CD14-positive monocyte (primary cell): ENCODE data around the gene DCLK1. TPM values are rescaled to one million over a fixed set of nuclear protein-coding genes. Genes with fewer than 3 reads are reported as not detected.

Experiments
- DNase-seq, 3 donors: peaks; one replicate each; pipeline ENCODE4 v3.0.0-alpha.2; 2011 to 2022
- H2AFZ ChIP-seq: 2 replicates; pipeline ENCODE4 v1.6.0; 2012; ENCODE audit warnings: mild to moderate bottlenecking, low read depth, low read length, inconsistent platforms; ENCODE audit not compliant: insufficient read depth, poor library complexity, severe bottlenecking
- H3K27ac ChIP-seq, 2 donors: 1 replicate in 1 of 2; 2 replicates in 1 of 2; pipeline ENCODE4 v1.5.1; 2012 to 2013; ENCODE audit warnings: low read length in 2 of 2, control low read depth in 1 of 2, inconsistent platforms in 1 of 2, low read depth in 1 of 2, mild to moderate bottlenecking in 1 of 2
- H3K27me3 ChIP-seq, 2 donors: one replicate each; pipeline versions ENCODE4 v1.6.0 to v1.6.1; 2011 to 2013; ENCODE audit warnings: low read length in 2 of 2; ENCODE audit not compliant: control insufficient read depth in 2 of 2, insufficient read depth in 2 of 2
- H3K36me3 ChIP-seq, 2 donors: replicated peaks in 1 of 2; 1 replicate in 1 of 2; 2 replicates in 1 of 2; pipeline versions ENCODE4 v1.5.1 to v1.6.1; 2012 to 2013; ENCODE audit warnings: low read length in 2 of 2, control low read depth in 1 of 2, inconsistent platforms in 1 of 2, mild to moderate bottlenecking in 1 of 2; ENCODE audit not compliant: insufficient read depth in 2 of 2, control insufficient read depth in 1 of 2
- H3K4me1 ChIP-seq, 2 donors: 1 replicate in 1 of 2; 2 replicates in 1 of 2; pipeline versions ENCODE4 v1.5.1 to v1.6.1; 2012 to 2013; ENCODE audit warnings: low read length in 2 of 2, control low read depth in 1 of 2, inconsistent platforms in 1 of 2, mild to moderate bottlenecking in 1 of 2, moderate library complexity in 1 of 2; ENCODE audit not compliant: insufficient read depth in 2 of 2, control insufficient read depth in 1 of 2
- H3K4me2 ChIP-seq: replicated peaks from 2 replicates; pipeline ENCODE3; 2012; ENCODE audit warnings: low read length, moderate library complexity, mild to moderate bottlenecking; ENCODE audit not compliant: poor library complexity, severe bottlenecking; ENCODE audit errors: extremely low read depth
- H3K4me3 ChIP-seq, 3 experiments: fragments of 200-600 bp in 1 of 3; sonication (generic) in 1 of 3; replicated peaks in 1 of 3; 1 replicate in 2 of 3; 2 replicates in 1 of 3; pipeline ENCODE4 v1.5.1; 2011 to 2013; ENCODE audit warnings: low read length in 3 of 3, mild to moderate bottlenecking in 3 of 3, control low read depth in 2 of 3, low read depth in 2 of 3, inconsistent platforms in 1 of 3, moderate library complexity in 1 of 3
- H3K79me2 ChIP-seq: 2 replicates; pipeline ENCODE4 v1.6.0; 2012; ENCODE audit warnings: mild to moderate bottlenecking, control low read depth, inconsistent platforms, low read length, moderate library complexity; ENCODE audit not compliant: insufficient read depth
- H3K9ac ChIP-seq: 2 replicates; pipeline ENCODE4 v1.6.0; 2017; ENCODE audit warnings: low read length, mild to moderate bottlenecking; ENCODE audit not compliant: insufficient read depth, poor library complexity, severe bottlenecking
- H3K9me3 ChIP-seq, 2 donors: replicated peaks in 1 of 2; 1 replicate in 1 of 2; 2 replicates in 1 of 2; pipeline versions ENCODE4 v1.5.1 to v1.6.1; 2012 to 2013; ENCODE audit warnings: low read length in 2 of 2, control low read depth in 1 of 2; ENCODE audit not compliant: control insufficient read depth in 1 of 2, insufficient read depth in 1 of 2
- H4K20me1 ChIP-seq: 2 replicates; pipeline ENCODE4 v1.6.0; 2012; ENCODE audit warnings: mild to moderate bottlenecking, low read length, control low read depth, moderate library complexity; ENCODE audit not compliant: insufficient read depth
- H3K27ac Mint-ChIP-seq, 7 donors: one replicate each; pipeline ENCODE4 v1.8.0; 2020; ENCODE audit warnings: mild to moderate bottlenecking in 7 of 7, mixed read lengths in 7 of 7, moderate library complexity in 6 of 7, inconsistent platforms in 2 of 7
- H3K27me3 Mint-ChIP-seq, 3 donors: one replicate each; pipeline ENCODE4 v1.8.0; 2021 to 2022; ENCODE audit warnings: low read depth in 3 of 3, mild to moderate bottlenecking in 3 of 3, mixed read lengths in 3 of 3, moderate library complexity in 3 of 3, inconsistent platforms in 1 of 3
- H3K36me3 Mint-ChIP-seq, 2 donors: one replicate each; pipeline ENCODE4 v1.8.0; 2020; ENCODE audit warnings: mixed read lengths in 2 of 2, inconsistent platforms in 1 of 2, mild to moderate bottlenecking in 1 of 2
- H3K4me1 Mint-ChIP-seq: one replicate; pipeline ENCODE4 v1.8.0; 2020; ENCODE audit warnings: mild to moderate bottlenecking, mixed read lengths
- H3K4me3 Mint-ChIP-seq, 2 donors: one replicate each; pipeline ENCODE4 v1.8.0; 2020; ENCODE audit warnings: mild to moderate bottlenecking in 2 of 2, mixed read lengths in 2 of 2, moderate library complexity in 1 of 2
- H3K9me3 Mint-ChIP-seq, 7 donors: one replicate each; pipeline ENCODE4 v1.8.0; 2020 to 2022; ENCODE audit warnings: mixed read lengths in 7 of 7, mild to moderate bottlenecking in 6 of 7, moderate library complexity in 6 of 7, inconsistent platforms in 2 of 7
- CTCF ChIP-seq: fragments of 200-600 bp; IDR thresholded peaks from one replicate; pipeline ENCODE4 v1.8.0; 2022; ENCODE audit warnings: antibody characterized with exemption, mild to moderate bottlenecking
- WGBS: methylation state at CpG from one replicate; pipeline ENCODE4 v1.1.5; 2013; ENCODE audit warnings: missing lambda C conversion rate; ENCODE audit not compliant: insufficient coverage; 5-methylcytosine and 5-hydroxymethylcytosine counted together
- intact Hi-C, 2 donors: fragments of 100-400 bp; cut with micrococcal nuclease; formaldehyde crosslinking; loops; one replicate each; pipeline versions ENCODE4 v1.15.0 to v1.15.1; 2023
- polyA plus RNA-seq, 3 donors: library from polyadenylated mRNA; depleted of rRNA in 1 of 3; unstranded in 2 of 3; stranded (reverse) in 1 of 3; fragments of 300-500 nt in 2 of 3; fragments of >200 nt in 1 of 3; fragmentation: Illumina TruSeq in 2 of 3; gene quantifications; 1 replicate in 2 of 3; 2 replicates in 1 of 3; pipeline ENCODE4 v1.2.3, GENCODE V29; 2012 to 2021

Gene DCLK1
- polyA plus RNA-seq, 3 donors, result not detected

GRCh38 chr13:35990196-35990595 lies 141.0 kb downstream of the DCLK1 start:
- no peak overlapping the region for H3K4me3 Mint-ChIP-seq
- Histone ChIP-seq H2AFZ (no peak overlapping the region), H3K9me3 (no peaks in the 10 kb centered on the region), H3K27me3 (no peaks in the 10 kb centered on the region), H3K36me3 (no peaks in the 10 kb centered on the region), H3K4me2 (no peak overlapping the region), H3K27ac (no peak overlapping the region), H3K4me1 (no peaks in the 10 kb centered on the region), H3K9ac (no peak overlapping the region), H3K4me3 (no peak overlapping the region), H3K79me2 (no peaks in the 10 kb centered on the region), H4K20me1 (no peaks in the 10 kb centered on the region)
- no peak for DNase-seq
- TF ChIP-seq CTCF, result no peak
- no peaks in the 10 kb centered on the region for H3K4me1 Mint-ChIP-seq
- H3K27ac Mint-ChIP-seq, result no peak overlapping the region
- peaks cover 0 to 2% (median 0%) of the 10 kb centered on the region in 7 donors for H3K9me3 Mint-ChIP-seq
- intact Hi-C loops, result no loop called here
- peaks cover 3 to 4% (median 3%) of the 10 kb centered on the region in 3 donors for H3K27me3 Mint-ChIP-seq
- WGBS, result 93% methylated on average over 2 of the region's 3 CpGs
- H3K36me3 Mint-ChIP-seq, result no peaks in the 10 kb centered on the region

GRCh38 chr13:35988648-35989081 lies 142.5 kb downstream of the DCLK1 start:
- no peak for TF ChIP-seq CTCF
- Histone ChIP-seq H3K4me2 (no peak overlapping the region), H3K4me3 (no peak overlapping the region), H3K27me3 (no peaks in the 10 kb centered on the region), H3K36me3 (no peaks in the 10 kb centered on the region), H3K9ac (no peak overlapping the region), H2AFZ (no peak overlapping the region), H3K4me1 (no peaks in the 10 kb centered on the region), H3K79me2 (no peaks in the 10 kb centered on the region), H3K9me3 (no peaks in the 10 kb centered on the region), H3K27ac (no peak overlapping the region), H4K20me1 (no peaks in the 10 kb centered on the region)
- peaks cover 3 to 4% (median 3%) of the 10 kb centered on the region in 3 donors for H3K27me3 Mint-ChIP-seq
- H3K27ac Mint-ChIP-seq, result no peak overlapping the region
- no peaks in the 10 kb centered on the region for H3K4me1 Mint-ChIP-seq
- no CpG with 5 or more reads among the region's 6 CpGs for WGBS
- H3K4me3 Mint-ChIP-seq, result no peak overlapping the region
- intact Hi-C loops, result no loop called here
- no peak for DNase-seq
- peaks cover 0 to 4% (median 0%) of the 10 kb centered on the region in 7 donors for H3K9me3 Mint-ChIP-seq
- H3K36me3 Mint-ChIP-seq, result no peaks in the 10 kb centered on the region
